Measurements from ENCODE around the gene ZSCAN10. TPM values are rescaled to one million over a fixed set of nuclear protein-coding genes. Genes with fewer than 3 reads are reported as not detected.

The ZSCAN10 gene
- total and polyA plus RNA-seq, 9 of the 15 experiments (the other 6 are each of a cell fraction or from before 2014, with no cell fraction given): 0.22 TPM; not detected in 8

DNA sequence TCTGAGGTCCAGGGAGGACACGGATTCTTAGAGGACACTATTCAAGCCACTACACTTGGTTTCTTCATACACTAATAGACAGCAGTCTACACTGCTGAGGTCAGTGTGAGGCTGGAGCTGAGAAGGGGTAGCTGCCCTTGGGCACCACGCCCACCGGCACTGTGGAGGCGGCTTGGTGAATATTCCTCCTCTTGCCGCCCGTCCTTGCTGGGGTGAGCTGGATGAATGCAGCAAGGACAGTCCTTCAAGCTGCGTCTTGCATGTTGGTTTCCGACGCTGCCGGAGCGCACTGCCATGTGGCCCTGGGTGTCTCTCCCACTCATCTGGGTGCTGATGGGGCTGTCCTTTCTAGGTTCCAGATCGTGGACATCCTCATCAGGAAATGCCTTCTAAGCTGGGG is 15.9 kb upstream of the ZSCAN10 start:
- H3K27me3 ChIP-seq (ENCODE audit: control insufficient read depth in 2 of 2, insufficient read depth in 2 of 2, low read length in 2 of 2): no peaks in the 10 kb centered on the region
- no peak overlapping the region for H2AFZ ChIP-seq (ENCODE audit: low read depth, low read length)
- FAIRE-seq (no peak), DNase-seq (ENCODE audit: extremely low read depth in 1 of 4, low spot score in 3 of 4) (no peak), ATAC-seq (no peak)
- H4K20me1 ChIP-seq (replicated peaks; ENCODE audit: control insufficient read depth, insufficient read depth, low read length): no peaks in the 10 kb centered on the region; the same call in 1 of the 2 replicates
- peak overlapping the region in 1 of 2 experiments; percentile 72; a peak in 1 of 4 replicates for H3K9ac ChIP-seq (ENCODE audit: insufficient read depth in 1 of 2, low read depth in 2 of 2, low read length in 2 of 2)
- H3K9me1 ChIP-seq (ENCODE audit: control insufficient read depth, insufficient read depth, low read length): no peaks in the 10 kb centered on the region
- POLR2A ChIA-PET: interaction anchor here (0.6 to 1.1 kb wide), 3 partner anchors 12 to 112 kb away, joined by 3 read pairs; no protein-coding TSS in a partner anchor
- intact Hi-C loops (cut with micrococcal nuclease) (no loop called here), in situ Hi-C loops (cut with MboI) (no loop called here)
- H3K79me2 ChIP-seq (ENCODE audit: control insufficient read depth, insufficient read depth, low read length): peaks cover 12% of the 10 kb centered on the region
- no peak overlapping the region for H3K4me2 ChIP-seq (ENCODE audit: insufficient read depth, low read length)
- BruUV-seq (replicated peaks): no TSS peak
- no peaks in the 10 kb centered on the region for H3K9me3 ChIP-seq (replicated peaks; ENCODE audit: control insufficient read depth, insufficient read depth, low read depth, low read length)
- peaks cover 16% of the 10 kb centered on the region; the same call in 2 of the 3 replicates for H3K36me3 ChIP-seq (ENCODE audit: control insufficient read depth, insufficient read depth, low read length)
- no peak overlapping the region for H3K27ac ChIP-seq (ENCODE audit: extremely low read depth, low read depth, low read length)
- WGBS (ENCODE audit: insufficient coverage, low coverage, missing lambda C conversion rate): 84% methylated on average over 11 of the region's 12 CpGs
- no peak overlapping the region for H3K4me3 ChIP-seq
- H3K4me1 ChIP-seq (replicated peaks in 1 of 2; ENCODE audit: control insufficient read depth in 2 of 2, insufficient read depth in 2 of 2, low read length in 2 of 2): peaks cover 9 to 37% of the 10 kb centered on the region in 2 experiments; a peak in 4 of 5 replicates
- TF ChIP-seq MBD2 (IDR thresholded peaks at IDR 0.05; ENCODE audit: borderline replicate concordance, low read depth) (no peak), IRF2 (CRISPR knock-in tag; IDR thresholded peaks at IDR 0.05) (no peak)
- TF ChIP-seq, protein P1, sequence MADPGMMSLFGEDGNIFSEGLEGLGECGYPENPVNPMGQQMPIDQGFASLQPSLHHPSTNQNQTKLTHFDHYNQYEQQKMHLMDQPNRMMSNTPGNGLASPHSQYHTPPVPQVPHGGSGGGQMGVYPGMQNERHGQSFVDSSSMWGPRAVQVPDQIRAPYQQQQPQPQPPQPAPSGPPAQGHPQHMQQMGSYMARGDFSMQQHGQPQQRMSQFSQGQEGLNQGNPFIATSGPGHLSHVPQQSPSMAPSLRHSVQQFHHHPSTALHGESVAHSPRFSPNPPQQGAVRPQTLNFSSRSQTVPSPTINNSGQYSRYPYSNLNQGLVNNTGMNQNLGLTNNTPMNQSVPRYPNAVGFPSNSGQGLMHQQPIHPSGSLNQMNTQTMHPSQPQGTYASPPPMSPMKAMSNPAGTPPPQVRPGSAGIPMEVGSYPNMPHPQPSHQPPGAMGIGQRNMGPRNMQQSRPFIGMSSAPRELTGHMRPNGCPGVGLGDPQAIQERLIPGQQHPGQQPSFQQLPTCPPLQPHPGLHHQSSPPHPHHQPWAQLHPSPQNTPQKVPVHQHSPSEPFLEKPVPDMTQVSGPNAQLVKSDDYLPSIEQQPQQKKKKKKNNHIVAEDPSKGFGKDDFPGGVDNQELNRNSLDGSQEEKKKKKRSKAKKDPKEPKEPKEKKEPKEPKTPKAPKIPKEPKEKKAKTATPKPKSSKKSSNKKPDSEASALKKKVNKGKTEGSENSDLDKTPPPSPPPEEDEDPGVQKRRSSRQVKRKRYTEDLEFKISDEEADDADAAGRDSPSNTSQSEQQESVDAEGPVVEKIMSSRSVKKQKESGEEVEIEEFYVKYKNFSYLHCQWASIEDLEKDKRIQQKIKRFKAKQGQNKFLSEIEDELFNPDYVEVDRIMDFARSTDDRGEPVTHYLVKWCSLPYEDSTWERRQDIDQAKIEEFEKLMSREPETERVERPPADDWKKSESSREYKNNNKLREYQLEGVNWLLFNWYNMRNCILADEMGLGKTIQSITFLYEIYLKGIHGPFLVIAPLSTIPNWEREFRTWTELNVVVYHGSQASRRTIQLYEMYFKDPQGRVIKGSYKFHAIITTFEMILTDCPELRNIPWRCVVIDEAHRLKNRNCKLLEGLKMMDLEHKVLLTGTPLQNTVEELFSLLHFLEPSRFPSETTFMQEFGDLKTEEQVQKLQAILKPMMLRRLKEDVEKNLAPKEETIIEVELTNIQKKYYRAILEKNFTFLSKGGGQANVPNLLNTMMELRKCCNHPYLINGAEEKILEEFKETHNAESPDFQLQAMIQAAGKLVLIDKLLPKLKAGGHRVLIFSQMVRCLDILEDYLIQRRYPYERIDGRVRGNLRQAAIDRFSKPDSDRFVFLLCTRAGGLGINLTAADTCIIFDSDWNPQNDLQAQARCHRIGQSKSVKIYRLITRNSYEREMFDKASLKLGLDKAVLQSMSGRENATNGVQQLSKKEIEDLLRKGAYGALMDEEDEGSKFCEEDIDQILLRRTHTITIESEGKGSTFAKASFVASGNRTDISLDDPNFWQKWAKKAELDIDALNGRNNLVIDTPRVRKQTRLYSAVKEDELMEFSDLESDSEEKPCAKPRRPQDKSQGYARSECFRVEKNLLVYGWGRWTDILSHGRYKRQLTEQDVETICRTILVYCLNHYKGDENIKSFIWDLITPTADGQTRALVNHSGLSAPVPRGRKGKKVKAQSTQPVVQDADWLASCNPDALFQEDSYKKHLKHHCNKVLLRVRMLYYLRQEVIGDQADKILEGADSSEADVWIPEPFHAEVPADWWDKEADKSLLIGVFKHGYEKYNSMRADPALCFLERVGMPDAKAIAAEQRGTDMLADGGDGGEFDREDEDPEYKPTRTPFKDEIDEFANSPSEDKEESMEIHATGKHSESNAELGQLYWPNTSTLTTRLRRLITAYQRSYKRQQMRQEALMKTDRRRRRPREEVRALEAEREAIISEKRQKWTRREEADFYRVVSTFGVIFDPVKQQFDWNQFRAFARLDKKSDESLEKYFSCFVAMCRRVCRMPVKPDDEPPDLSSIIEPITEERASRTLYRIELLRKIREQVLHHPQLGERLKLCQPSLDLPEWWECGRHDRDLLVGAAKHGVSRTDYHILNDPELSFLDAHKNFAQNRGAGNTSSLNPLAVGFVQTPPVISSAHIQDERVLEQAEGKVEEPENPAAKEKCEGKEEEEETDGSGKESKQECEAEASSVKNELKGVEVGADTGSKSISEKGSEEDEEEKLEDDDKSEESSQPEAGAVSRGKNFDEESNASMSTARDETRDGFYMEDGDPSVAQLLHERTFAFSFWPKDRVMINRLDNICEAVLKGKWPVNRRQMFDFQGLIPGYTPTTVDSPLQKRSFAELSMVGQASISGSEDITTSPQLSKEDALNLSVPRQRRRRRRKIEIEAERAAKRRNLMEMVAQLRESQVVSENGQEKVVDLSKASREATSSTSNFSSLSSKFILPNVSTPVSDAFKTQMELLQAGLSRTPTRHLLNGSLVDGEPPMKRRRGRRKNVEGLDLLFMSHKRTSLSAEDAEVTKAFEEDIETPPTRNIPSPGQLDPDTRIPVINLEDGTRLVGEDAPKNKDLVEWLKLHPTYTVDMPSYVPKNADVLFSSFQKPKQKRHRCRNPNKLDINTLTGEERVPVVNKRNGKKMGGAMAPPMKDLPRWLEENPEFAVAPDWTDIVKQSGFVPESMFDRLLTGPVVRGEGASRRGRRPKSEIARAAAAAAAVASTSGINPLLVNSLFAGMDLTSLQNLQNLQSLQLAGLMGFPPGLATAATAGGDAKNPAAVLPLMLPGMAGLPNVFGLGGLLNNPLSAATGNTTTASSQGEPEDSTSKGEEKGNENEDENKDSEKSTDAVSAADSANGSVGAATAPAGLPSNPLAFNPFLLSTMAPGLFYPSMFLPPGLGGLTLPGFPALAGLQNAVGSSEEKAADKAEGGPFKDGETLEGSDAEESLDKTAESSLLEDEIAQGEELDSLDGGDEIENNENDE (IDR thresholded peaks at IDR 0.05; ENCODE audit: low read depth, low read length): no peak
- CTCF ChIA-PET (ENCODE audit: low intra/inter-chr PET ratio): no interaction called here
